SK-N-SH (cell line): ENCODE data around the gene ZNF365. TPM values are rescaled to one million over a fixed set of nuclear protein-coding genes. Genes with fewer than 3 reads are reported as not detected.

Source experiments
- CTCF ChIA-PET: fragments of 300-600, 350-600 bp; formaldehyde crosslinking; extraction: SDS; loops from one replicate; lab custom pipeline; 2021; lab: Yijun Ruan, JAX
- POLR2A ChIA-PET: fragments of 350-600 bp; sonication (Branson Sonifier 250); formaldehyde crosslinking; extraction: SDS; loops from one replicate; lab custom pipeline; 2020; ENCODE audit warnings: antibody characterized with exemption, inconsistent platforms; lab: Yijun Ruan, JAX
- DNase-seq: peaks from one replicate; pipeline ENCODE4 v3.0.0; 2012
- H2AFZ ChIP-seq: fragments of 200-600 bp; sonication (generic); 2 replicates; pipeline ENCODE4 v1.8.1; 2016; ENCODE audit warnings: antibody characterized with exemption, mild to moderate bottlenecking, low read depth
- H3F3A ChIP-seq: fragments of 200-600 bp; sonication (generic); replicated peaks from 2 replicates; pipeline ENCODE3; 2016; ENCODE audit warnings: antibody characterized with exemption, mild to moderate bottlenecking; ENCODE audit not compliant: insufficient read depth
- H3K27ac ChIP-seq, 2 experiments: fragments of 200-500 bp in 1 of 2; fragments of 200-600 bp in 1 of 2; sonication (Bioruptor generic) in 1 of 2; sonication (generic), shearing (Covaris generic) in 1 of 2; 2 replicates each; pipeline versions ENCODE4 v1.5.1 to v1.6.1; 2014 to 2016; ENCODE audit warnings: low read depth in 2 of 2, inconsistent platforms in 1 of 2, low read length in 1 of 2, mild to moderate bottlenecking in 1 of 2, mixed read lengths in 1 of 2
- H3K27me3 ChIP-seq: fragments of 200-600 bp; sonication (generic), shearing (Covaris generic); 2 replicates; pipeline ENCODE4 v1.6.1; 2016; ENCODE audit warnings: mixed run types; ENCODE audit not compliant: insufficient read depth
- H3K36me3 ChIP-seq, 2 experiments: fragments of 200-500 bp in 1 of 2; fragments of 200-600 bp in 1 of 2; sonication (Bioruptor generic) in 1 of 2; sonication (generic) in 1 of 2; replicated peaks in 1 of 2; 2 replicates each; pipeline versions ENCODE3 to v1.5.1; 2014 to 2016; ENCODE audit warnings: low read length in 1 of 2, mild to moderate bottlenecking in 1 of 2; ENCODE audit not compliant: insufficient read depth in 2 of 2, control insufficient read depth in 1 of 2
- H3K4me1 ChIP-seq, 2 experiments: fragments of 200-500 bp in 1 of 2; fragments of 200-600 bp in 1 of 2; sonication (Bioruptor generic) in 1 of 2; sonication (generic), shearing (Covaris generic) in 1 of 2; 2 replicates each; pipeline versions ENCODE4 v1.5.1 to v1.6.1; 2014 to 2016; ENCODE audit warnings: low read depth in 1 of 2, low read length in 1 of 2, mixed run types in 1 of 2; ENCODE audit not compliant: insufficient read depth in 2 of 2, control insufficient read depth in 1 of 2
- H3K4me2 ChIP-seq: fragments of 200-600 bp; sonication (generic), shearing (Covaris generic); 2 replicates; pipeline ENCODE4 v1.6.1; 2017; ENCODE audit warnings: mixed run types
- H3K4me3 ChIP-seq, 2 experiments: fragments of 200-500 bp in 1 of 2; fragments of 200-600 bp in 1 of 2; sonication (Bioruptor generic) in 1 of 2; sonication (generic), shearing (Covaris generic) in 1 of 2; 2 replicates each; pipeline versions ENCODE4 v1.5.1 to v1.8.1; 2014 to 2016; ENCODE audit warnings: low read depth in 2 of 2, inconsistent platforms in 1 of 2, low read length in 1 of 2, mild to moderate bottlenecking in 1 of 2, mixed read lengths in 1 of 2, moderate library complexity in 1 of 2
- H3K79me2 ChIP-seq: fragments of 200-600 bp; sonication (generic); 2 replicates; pipeline ENCODE4 v1.8.1; 2017; ENCODE audit warnings: mild to moderate bottlenecking; ENCODE audit not compliant: insufficient read depth
- H3K9ac ChIP-seq: fragments of 200-600 bp; sonication (generic); 2 replicates; pipeline ENCODE4 v1.6.1; 2017; ENCODE audit warnings: mixed run types
- H3K9me2 ChIP-seq: fragments of 200-600 bp; sonication (generic); 2 replicates; pipeline ENCODE4 v1.6.1; 2017; ENCODE audit warnings: mixed run types
- H3K9me3 ChIP-seq: fragments of 200-600 bp; sonication (generic); 2 replicates; pipeline ENCODE4 v1.6.1; 2017; ENCODE audit warnings: mixed run types, mild to moderate bottlenecking, moderate library complexity
- H4K20me1 ChIP-seq: fragments of 200-600 bp; sonication (generic); 2 replicates; pipeline ENCODE4 v1.6.1; 2017; ENCODE audit warnings: mild to moderate bottlenecking, mixed run types; ENCODE audit not compliant: insufficient read depth
- CTCF ChIP-seq: fragments of 200-600 bp; sonication (generic); IDR thresholded peaks from 2 replicates; pipeline ENCODE4 v1.6.1; 2017; ENCODE audit warnings: antibody characterized with exemption, mild to moderate bottlenecking, moderate library complexity
- ELF1 ChIP-seq: IDR thresholded peaks from 2 replicates; pipeline ENCODE4 v1.4.0; 2012
- FOSL2 ChIP-seq: IDR thresholded peaks from 2 replicates; pipeline ENCODE4 v1.4.0; 2012; ENCODE audit warnings: low read depth, mild to moderate bottlenecking, moderate library complexity, borderline replicate concordance
- FOXJ3 ChIP-seq: sonication (generic); formaldehyde crosslinking; IDR thresholded peaks from 2 replicates; pipeline ENCODE4 v1.5.1; 2020; ENCODE audit warnings: mild to moderate bottlenecking, missing genetic modification reagents
- GABPA ChIP-seq: IDR thresholded peaks from 2 replicates; pipeline ENCODE4 v1.4.0; 2012; ENCODE audit warnings: low read depth, mild to moderate bottlenecking
- JUND ChIP-seq: IDR thresholded peaks from 2 replicates; pipeline ENCODE4 v1.4.0; 2012
- PBX3 ChIP-seq: IDR thresholded peaks from 2 replicates; pipeline ENCODE4; 2012
- POLR2AphosphoS5 ChIP-seq: IDR thresholded peaks from 2 replicates; pipeline ENCODE4 v1.6.1; 2012; ENCODE audit warnings: low read depth, low read length
- RAD21 ChIP-seq: IDR thresholded peaks from 2 replicates; pipeline ENCODE4 v1.6.1; 2012; ENCODE audit warnings: mild to moderate bottlenecking, low read length
- RFX5 ChIP-seq: IDR thresholded peaks from 2 replicates; pipeline ENCODE4 v1.6.1; 2012; ENCODE audit warnings: mild to moderate bottlenecking, improper control_type of control experiment, low read length
- RXRA ChIP-seq: IDR thresholded peaks from 2 replicates; pipeline ENCODE4 v1.4.0; 2012; ENCODE audit warnings: low read depth, mild to moderate bottlenecking, borderline replicate concordance
- SIN3A ChIP-seq: IDR thresholded peaks from 2 replicates; pipeline ENCODE4 v1.6.1; 2012; ENCODE audit warnings: low read depth, mild to moderate bottlenecking, low read length, moderate library complexity, borderline replicate concordance
- SMC3 ChIP-seq: IDR thresholded peaks from 2 replicates; pipeline ENCODE4 v1.6.1; 2012; ENCODE audit warnings: low read depth, low read length, improper control_type of control experiment
- TAF1 ChIP-seq: IDR thresholded peaks from 2 replicates; pipeline ENCODE4 v1.6.1; 2012; ENCODE audit warnings: low read depth, mild to moderate bottlenecking, low read length, moderate library complexity, borderline replicate concordance
- TCF12 ChIP-seq: IDR thresholded peaks from 2 replicates; pipeline ENCODE4 v1.4.0; 2012
- TEAD4 ChIP-seq: IDR thresholded peaks from 2 replicates; pipeline ENCODE4 v1.4.0; 2012; ENCODE audit warnings: mild to moderate bottlenecking, borderline replicate concordance; ENCODE audit not compliant: insufficient read depth
- USF1 ChIP-seq: IDR thresholded peaks from 2 replicates; pipeline ENCODE4 v1.4.0; 2012; ENCODE audit warnings: low read depth, borderline replicate concordance
- YY1 ChIP-seq: IDR thresholded peaks from 2 replicates; pipeline ENCODE4 v1.4.0; 2012; ENCODE audit warnings: low read depth, mild to moderate bottlenecking
- ZBTB33 ChIP-seq: IDR thresholded peaks from 2 replicates; pipeline ENCODE4 v1.4.0; 2012; ENCODE audit warnings: low read depth, borderline replicate concordance
- WGBS: methylation state at CpG from one replicate; pipeline ENCODE4 v1.1.6; 2017; ENCODE audit warnings: low lambda C conversion rate; 5-methylcytosine and 5-hydroxymethylcytosine counted together
- polyA plus RNA-seq, 3 experiments: library from polyadenylated mRNA; depleted of rRNA; stranded (reverse); fragments of >200 nt; gene quantifications; 2 replicates each; pipeline ENCODE4 v1.2.3, GENCODE V29; 2012

Gene ZNF365
- polyA plus RNA-seq, 1 of the 3 experiments (the other 2 are of a cell fraction), result 4.5 TPM

- peak; percentile 12; the same call in 1 of the 2 replicates for TF ChIP-seq ZBTB33
- no peak for TF ChIP-seq SMC3
- peak; percentile 89 for TF ChIP-seq TCF12
- TF ChIP-seq POLR2AphosphoS5, result peak; percentile 27; the same call in 1 of the 2 replicates
- TF ChIP-seq GABPA, result no peak
- no peak for TF ChIP-seq ELF1
- peak; percentile 55; the same call in 1 of the 2 replicates for TF ChIP-seq RXRA
- TF ChIP-seq PBX3, result peak; percentile 76
- peak; percentile 69 for TF ChIP-seq TEAD4
- no peak for TF ChIP-seq USF1
- TF ChIP-seq RAD21, result no peak
- peak; percentile 79 for TF ChIP-seq FOSL2
- TF ChIP-seq JUND, result peak; percentile 76
- no peak for TF ChIP-seq TAF1
- TF ChIP-seq RFX5, result no peak
- peak; percentile 42 for TF ChIP-seq CTCF
Measured at GRCh38 chr10:62422068-62422590, 48.0 kb downstream of the ZNF365 start (continued).

GRCh38 chr10:62424026-62424425, 49.9 kb downstream of the ZNF365 start:
- Histone ChIP-seq H3K27me3 (no peaks in the 10 kb centered on the region), H3K4me3 (no peak overlapping the region), H3K4me2 (no peak overlapping the region), H3K27ac (no peak overlapping the region), H4K20me1 (no peaks in the 10 kb centered on the region), H3K4me1 (peaks cover 0 to 18% of the 10 kb centered on the region in 2 experiments; a peak in 1 of 4 replicates), H3K79me2 (no peaks in the 10 kb centered on the region), H3K9me3 (no peaks in the 10 kb centered on the region), H3K9me2 (no peaks in the 10 kb centered on the region), H3F3A (peaks cover 23% of the 10 kb centered on the region)
- WGBS, result 88% methylated on average over 1 of the region's 1 CpG
- ChIA-PET CTCF (interaction anchor here (0.6 to 2.6 kb wide), 7 partner anchors 11 to 179 kb away, joined by 3 to 13 read pairs (median 3); partner anchors contain the start of gene RTKN2), POLR2A (no interaction called here)
- DNase-seq, result no peak
- TF ChIP-seq YY1 (no peak), TCF12 (no peak), TEAD4 (no peak), SIN3A (no peak), FOXJ3 (no peak), RAD21 (peak; percentile 23; the same call in 1 of the 2 replicates)
- TF ChIP-seq, all 33 proteins: peak for 1
- H3K9ac ChIP-seq, result no peak overlapping the region
- no peak overlapping the region for H2AFZ ChIP-seq
- no peaks in the 10 kb centered on the region for H3K36me3 ChIP-seq
